ENCODE measurements around the gene HIGD1A. TPM values are rescaled to one million over a fixed set of nuclear protein-coding genes. Genes with fewer than 3 reads are reported as not detected.

The HIGD1A gene
- total RNA-seq, 1 donor = 16.7 TPM

GRCh38 chr3:42762046-42762724, 42.1 kb downstream of the HIGD1A start:
- DNase-seq (ENCODE audit: low read depth in 2 of 3, low spot score in 2 of 3) = peak in 1 of 3 donors; percentile 58

DNA sequence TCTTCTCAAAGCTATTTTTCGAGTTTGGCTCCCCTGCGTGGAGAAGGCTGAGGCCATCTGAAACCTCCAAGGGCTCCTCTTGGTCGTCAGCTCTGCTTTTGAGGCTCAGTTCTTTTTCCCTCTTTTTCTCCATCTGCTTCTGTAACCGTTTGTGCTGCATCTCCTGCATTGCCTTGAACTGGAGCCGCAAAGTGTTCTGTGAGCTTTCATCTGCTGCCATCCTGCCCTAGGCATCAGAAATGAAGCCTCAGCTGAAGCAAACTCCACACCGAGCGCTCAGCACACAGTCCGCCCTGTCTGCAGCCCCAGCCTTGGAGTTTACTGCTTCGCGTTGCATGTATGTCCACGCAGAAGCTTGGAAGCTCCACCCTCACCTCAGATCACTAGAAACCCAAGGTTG, 46.2 kb downstream of the HIGD1A start:
- no peak for DNase-seq (ENCODE audit: low read depth in 2 of 3, low spot score in 2 of 3)

DNA sequence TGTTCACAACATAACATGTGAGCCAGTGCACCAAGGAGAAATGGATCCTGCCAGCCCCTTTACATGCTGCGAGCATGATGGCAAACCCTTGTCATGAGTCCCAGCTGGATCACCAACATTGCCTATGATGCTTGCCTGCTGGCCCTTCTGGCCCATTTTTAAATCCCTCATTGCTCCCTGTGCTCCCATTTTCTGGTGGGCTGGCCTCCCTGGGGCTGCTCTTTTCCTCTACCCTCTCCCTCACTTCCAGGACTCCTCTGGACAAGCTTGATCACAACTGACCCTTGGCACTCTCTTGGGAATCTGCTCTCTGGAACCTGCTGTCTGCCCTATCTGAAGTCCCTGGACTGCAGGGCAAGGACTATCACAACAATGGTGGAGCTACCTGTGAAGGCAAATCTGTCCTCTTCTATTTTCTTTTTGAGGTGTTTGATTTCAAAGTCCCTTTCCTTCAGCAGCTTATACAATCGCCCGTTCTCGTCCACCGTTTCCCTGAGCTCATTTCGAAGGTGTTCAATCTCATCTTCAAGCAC, 47.5 kb downstream of the HIGD1A start:
- DNase-seq (ENCODE audit: low read depth in 2 of 3, low spot score in 2 of 3) = no peak

GRCh38 chr3:42755681-42756578, 48.4 kb downstream of the HIGD1A start:
- peak in 2 of 3 donors; percentile 33 to 44 for DNase-seq (ENCODE audit: low read depth in 2 of 3, low spot score in 2 of 3)

DNA sequence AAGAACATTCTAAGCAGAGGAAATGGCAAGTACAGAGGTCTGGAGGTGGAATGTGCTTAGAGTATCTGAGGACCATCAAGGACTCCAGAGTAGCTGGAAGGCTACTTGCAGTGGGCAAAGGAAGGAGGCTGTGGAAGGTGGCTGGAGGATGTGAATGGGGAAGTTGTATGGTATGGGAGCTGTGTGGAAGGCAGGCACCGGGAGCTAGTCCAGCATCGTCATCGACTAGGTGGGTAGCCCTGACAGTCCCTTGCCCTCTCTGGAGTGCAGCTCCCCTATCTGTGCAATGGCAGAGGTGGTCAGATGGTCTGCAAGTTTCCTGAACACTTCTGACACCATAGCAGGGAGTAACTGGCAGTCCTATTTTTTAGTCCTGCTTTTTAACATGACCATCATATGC, 50.5 kb downstream of the HIGD1A start:
- no peak for DNase-seq (ENCODE audit: low read depth in 2 of 3, low spot score in 2 of 3)

DNA sequence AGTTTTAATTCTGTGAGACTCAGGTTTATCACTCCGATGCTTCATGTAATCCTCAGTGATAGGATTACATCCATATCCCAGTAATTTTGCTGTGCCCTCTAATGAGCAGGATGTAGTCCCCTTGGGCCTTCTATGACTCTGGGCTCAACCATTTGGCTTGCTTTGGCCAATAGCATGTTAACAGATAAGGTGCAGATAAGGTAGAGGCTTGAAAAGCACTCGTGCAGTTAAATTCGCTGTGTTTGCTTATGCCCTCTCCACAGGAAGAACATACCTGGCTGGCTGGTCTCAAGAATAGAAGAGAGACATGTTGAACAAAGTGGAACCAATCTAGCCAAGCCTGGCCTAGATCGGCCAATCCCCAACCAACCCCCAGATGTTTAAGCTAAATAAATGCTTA, 51.3 kb downstream of the HIGD1A start:
- no peak for DNase-seq (ENCODE audit: low read depth in 2 of 3, low spot score in 2 of 3)

GRCh38 chr3:42752441-42752840, 51.8 kb downstream of the HIGD1A start:
- DNase-seq (ENCODE audit: low read depth in 2 of 3, low spot score in 2 of 3) = no peak

DNA sequence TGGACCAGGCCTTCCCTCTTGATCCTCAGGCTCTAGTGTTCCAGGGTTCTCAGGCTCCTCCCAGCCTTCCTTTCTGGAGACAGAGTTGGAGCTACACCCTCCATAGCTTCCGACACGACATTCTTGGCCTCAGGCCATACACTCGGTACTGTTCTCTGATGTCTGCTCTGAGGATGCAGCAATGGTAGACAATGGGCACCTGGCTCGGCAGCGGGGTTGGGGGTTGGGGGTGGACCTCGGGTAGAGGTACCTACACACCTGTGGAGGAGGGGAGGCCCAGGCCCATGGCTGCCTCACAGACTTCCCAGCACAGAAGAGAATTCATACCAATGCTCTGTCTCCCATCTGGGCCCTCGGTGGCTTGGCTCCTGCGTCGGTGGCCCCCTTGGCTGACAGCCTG, 52.7 kb downstream of the HIGD1A start:
- no peak for DNase-seq (ENCODE audit: low read depth in 2 of 3, low spot score in 2 of 3)

- no peak for DNase-seq (ENCODE audit: low read depth in 2 of 3, low spot score in 2 of 3)
These were observed 53.5 kb downstream of the HIGD1A start for GRCh38 chr3:42750834-42751233.

GRCh38 chr3:42749753-42750231, 54.5 kb downstream of the HIGD1A start:
- peak in 2 of 3 donors; percentile 32 to 57 for DNase-seq (ENCODE audit: low read depth in 2 of 3, low spot score in 2 of 3)

DNA sequence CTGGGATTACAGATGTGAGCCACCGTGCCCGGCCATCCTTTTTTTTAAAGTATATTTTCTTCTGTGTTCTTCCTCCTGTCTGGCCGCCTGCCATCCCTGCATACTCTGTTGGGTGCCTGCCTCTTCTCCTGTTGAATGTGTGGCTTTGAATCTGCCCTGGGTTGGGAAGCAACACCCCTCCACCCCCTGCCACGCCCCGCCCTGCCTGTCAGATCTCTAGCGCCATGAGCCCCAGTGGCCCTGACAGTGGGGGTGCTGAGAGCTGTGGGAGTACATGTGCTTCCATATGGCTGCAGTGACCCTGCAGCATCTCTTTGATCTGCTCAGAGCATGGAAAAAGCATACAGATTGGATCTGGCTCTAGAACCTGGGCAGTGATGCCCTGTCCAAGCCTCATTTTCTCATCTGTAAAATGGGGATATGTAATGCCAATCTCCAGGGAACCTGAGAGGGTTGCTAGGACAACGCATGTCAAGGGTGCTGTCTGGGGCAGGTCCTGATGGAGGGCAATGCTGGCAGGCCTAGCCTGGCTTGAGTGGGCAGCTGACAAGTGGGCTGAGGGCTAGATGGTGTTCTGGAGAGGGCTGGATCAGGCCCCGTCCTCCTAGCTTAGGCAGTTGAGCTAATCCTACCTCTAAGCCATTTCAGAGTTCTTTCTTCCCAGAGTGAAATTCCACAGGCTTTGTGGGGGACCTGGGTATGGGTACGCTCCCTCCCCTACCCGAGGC, 55.1 kb downstream of the HIGD1A start:
- no peak for DNase-seq (ENCODE audit: low read depth in 2 of 3, low spot score in 2 of 3)

- no peak for DNase-seq (ENCODE audit: low read depth in 2 of 3, low spot score in 2 of 3)
These were observed 56.7 kb downstream of the HIGD1A start for GRCh38 chr3:42747581-42747980.

- DNase-seq (ENCODE audit: low read depth in 2 of 3, low spot score in 2 of 3) = no peak
These were observed 57.5 kb downstream of the HIGD1A start for GRCh38 chr3:42746455-42747450.

DNA sequence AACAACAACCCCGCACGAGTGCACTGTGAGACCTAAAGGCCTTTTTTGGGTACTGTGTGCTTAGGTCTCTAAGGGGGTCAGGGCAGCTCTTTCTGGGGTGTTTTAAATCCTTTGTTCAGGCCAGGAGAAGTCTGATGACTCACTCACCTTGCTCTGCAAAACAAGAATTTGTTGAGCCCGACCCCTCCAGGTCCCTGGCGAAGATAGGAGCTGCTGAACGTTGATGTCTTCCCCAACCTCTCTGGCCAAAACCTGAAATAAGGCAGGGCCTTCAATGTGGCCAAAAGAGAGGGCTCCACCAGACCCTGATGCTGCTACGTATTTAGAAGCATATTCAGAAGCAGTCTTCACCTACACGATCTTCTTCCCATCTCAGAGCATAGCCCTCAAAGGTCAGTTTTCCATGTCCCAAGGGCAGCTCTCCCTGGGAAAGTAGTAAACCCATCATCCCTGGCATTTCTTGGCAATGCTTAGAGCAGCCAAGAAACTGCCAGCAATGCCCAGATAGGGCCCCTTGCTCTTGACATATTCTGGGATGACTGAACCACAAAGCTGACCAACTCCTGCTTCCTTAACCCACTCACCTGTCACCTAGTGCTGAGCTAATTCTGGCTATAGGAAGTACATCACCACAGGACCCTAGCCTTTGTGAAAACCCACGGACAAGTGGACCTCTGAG, 58.4 kb downstream of the HIGD1A start:
- no peak for DNase-seq (ENCODE audit: low read depth in 2 of 3, low spot score in 2 of 3)

GRCh38 chr3:42745291-42745745, 59.0 kb downstream of the HIGD1A start:
- no peak for DNase-seq (ENCODE audit: low read depth in 2 of 3, low spot score in 2 of 3)

GRCh38 chr3:42743204-42743995, 60.9 kb downstream of the HIGD1A start:
- no peak for DNase-seq (ENCODE audit: low read depth in 2 of 3, low spot score in 2 of 3)

DNA sequence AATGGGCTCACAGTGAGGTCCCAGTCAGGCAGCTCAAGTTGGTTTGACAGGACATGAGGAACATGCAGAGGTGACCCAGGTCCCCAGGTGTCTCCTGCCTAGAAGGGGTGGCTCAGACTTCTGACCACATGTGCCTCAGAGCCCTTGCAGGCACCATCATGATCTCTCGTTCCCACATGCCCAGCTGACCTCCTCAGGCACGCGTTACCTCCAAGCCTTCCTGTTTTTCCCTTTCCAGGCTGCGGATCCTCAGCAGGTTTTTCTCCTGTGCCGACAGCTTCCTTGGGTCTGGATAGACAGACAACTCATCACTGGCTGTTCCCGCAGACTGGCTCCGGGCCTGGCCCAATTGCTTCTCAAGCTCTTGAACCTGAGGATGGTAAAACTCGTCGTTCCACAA, 61.6 kb downstream of the HIGD1A start:
- DNase-seq (ENCODE audit: low read depth in 2 of 3, low spot score in 2 of 3) = no peak

- no peak for DNase-seq (ENCODE audit: low read depth in 2 of 3, low spot score in 2 of 3)
These were observed 62.0 kb downstream of the HIGD1A start for GRCh38 chr3:42742259-42742658.

Data from hematopoietic multipotent progenitor cell (in vitro differentiated cells).